A673 (cell line): ENCODE data around the gene CYP46A1. TPM values are rescaled to one million over a fixed set of nuclear protein-coding genes. Genes with fewer than 3 reads are reported as not detected.

Source experiments
- BruUV-seq: library from RNA; stranded (reverse); fragments of 400-500 nt; replicated peaks from 2 replicates; lab custom pipeline; 2021; lab: Mats Ljungman, UMichigan
- CTCF ChIA-PET: fragments of 300-600 bp; sonication (Branson Sonifier 250); formaldehyde crosslinking; loops from one replicate; lab custom pipeline; 2022; ENCODE audit warnings: antibody characterized with exemption; lab: Charles Lee
- POLR2A ChIA-PET: fragments of 300-600 bp; sonication (Branson Sonifier 250); formaldehyde crosslinking; loops from one replicate; lab custom pipeline; 2022; ENCODE audit warnings: antibody characterized with exemption; ENCODE audit not compliant: low non-redundant PET; lab: Charles Lee
- DNase-seq: peaks from one replicate; pipeline ENCODE4 v3.0.0-alpha.2; 2015; ENCODE audit warnings: low spot score
- H3K27ac ChIP-seq: fragments of 200-600 bp; sonication (generic); 2 replicates; pipeline ENCODE4 v1.5.1; 2016; ENCODE audit warnings: mixed run types, low read depth, mild to moderate bottlenecking, mixed read lengths, antibody characterized with exemption, low read length; ENCODE audit not compliant: poor library complexity, severe bottlenecking
- H3K27me3 ChIP-seq: fragments of 200-600 bp; sonication (generic); replicated peaks from 2 replicates; pipeline ENCODE4 v1.6.1; 2017; ENCODE audit warnings: mixed run types, low read depth, mild to moderate bottlenecking, mixed read lengths, antibody characterized with exemption, low read length; ENCODE audit not compliant: insufficient read depth, poor library complexity
- H3K36me3 ChIP-seq: fragments of 200-600 bp; sonication (generic); 2 replicates; pipeline ENCODE4 v1.6.1; 2016; ENCODE audit warnings: mixed run types, mild to moderate bottlenecking, mixed read lengths, antibody characterized with exemption, low read length; ENCODE audit not compliant: insufficient read depth, poor library complexity, severe bottlenecking
- H3K4me1 ChIP-seq: fragments of 200-600 bp; sonication (generic); 2 replicates; pipeline ENCODE4 v1.6.1; 2017; ENCODE audit warnings: mixed run types, mild to moderate bottlenecking, mixed read lengths, antibody characterized with exemption, low read length; ENCODE audit not compliant: insufficient read depth, poor library complexity, severe bottlenecking
- H3K4me3 ChIP-seq: fragments of 200-600 bp; sonication (generic); 2 replicates; pipeline ENCODE4 v1.5.1; 2016; ENCODE audit warnings: low read depth, mixed run types, mild to moderate bottlenecking, mixed read lengths, low read length; ENCODE audit not compliant: poor library complexity, severe bottlenecking
- H3K9me3 ChIP-seq: fragments of 200-600 bp; sonication (generic); 2 replicates; pipeline ENCODE4 v1.6.1; 2016; ENCODE audit warnings: mixed run types, low read depth, mild to moderate bottlenecking, mixed read lengths, antibody characterized with exemption, low read length; ENCODE audit not compliant: poor library complexity, severe bottlenecking
- EZH2 ChIP-seq: fragments of 200-600 bp; sonication (generic); IDR thresholded peaks from 2 replicates; pipeline ENCODE4 v1.6.1; 2017; ENCODE audit warnings: borderline replicate concordance, low read depth, mild to moderate bottlenecking, mixed read lengths, antibody characterized with exemption, low read length; ENCODE audit not compliant: poor library complexity, severe bottlenecking
- intact Hi-C: fragments of 100-400 bp; cut with micrococcal nuclease; formaldehyde crosslinking; loops from one replicate; pipeline ENCODE4 v1.10.0; 2022; ENCODE audit not compliant: unreplicated experiment
- total RNA-seq: library from RNA; stranded (reverse); gene quantifications from 2 replicates; pipeline ENCODE4 v1.2.3, GENCODE V29; 2021
- TF ChIP-seq, protein P1 (sequence below): fragments of 300-800, 200-600 bp; sonication (generic); conservative IDR thresholded peaks from 2 replicates; pipeline ENCODE4 v1.5.1; 2017; ENCODE audit warnings: low read depth, mild to moderate bottlenecking, antibody characterized with exemption, low read length, moderate library complexity, mixed read lengths

CYP46A1 gene
- total RNA-seq, 1 experiment from 2014 or later: not detected

DNA sequence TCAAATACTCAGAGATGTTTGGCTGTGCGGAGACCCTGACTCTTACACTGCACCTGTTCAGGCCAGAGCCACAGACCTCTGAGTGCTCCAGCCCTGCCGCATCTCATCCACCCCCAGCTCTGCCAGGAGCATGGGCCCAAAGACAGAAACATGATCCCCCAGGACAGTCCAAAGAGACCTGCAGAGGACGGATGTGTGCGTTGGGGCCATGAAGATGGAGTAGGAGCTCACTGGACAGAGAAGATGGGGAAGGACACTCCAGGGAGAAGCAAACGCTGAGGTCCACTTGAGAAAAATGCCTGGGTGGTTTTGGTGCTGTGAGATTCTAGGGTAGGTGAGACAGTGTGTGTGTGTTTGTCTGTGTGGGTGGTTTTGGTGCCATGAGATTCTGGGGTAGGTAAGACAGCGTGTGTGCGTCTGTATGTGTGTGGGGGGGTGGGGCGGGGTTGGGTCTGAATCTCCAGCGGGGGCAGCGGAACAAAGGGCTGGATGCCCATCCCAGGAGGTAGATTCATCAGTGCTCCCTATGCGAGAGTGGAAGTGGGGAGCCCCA is 40.0 kb upstream of the CYP46A1 start:
- no peaks in the 10 kb centered on the region for H3K4me1 ChIP-seq
- no peak overlapping the region for H3K27ac ChIP-seq
- TF ChIP-seq, protein P1, sequence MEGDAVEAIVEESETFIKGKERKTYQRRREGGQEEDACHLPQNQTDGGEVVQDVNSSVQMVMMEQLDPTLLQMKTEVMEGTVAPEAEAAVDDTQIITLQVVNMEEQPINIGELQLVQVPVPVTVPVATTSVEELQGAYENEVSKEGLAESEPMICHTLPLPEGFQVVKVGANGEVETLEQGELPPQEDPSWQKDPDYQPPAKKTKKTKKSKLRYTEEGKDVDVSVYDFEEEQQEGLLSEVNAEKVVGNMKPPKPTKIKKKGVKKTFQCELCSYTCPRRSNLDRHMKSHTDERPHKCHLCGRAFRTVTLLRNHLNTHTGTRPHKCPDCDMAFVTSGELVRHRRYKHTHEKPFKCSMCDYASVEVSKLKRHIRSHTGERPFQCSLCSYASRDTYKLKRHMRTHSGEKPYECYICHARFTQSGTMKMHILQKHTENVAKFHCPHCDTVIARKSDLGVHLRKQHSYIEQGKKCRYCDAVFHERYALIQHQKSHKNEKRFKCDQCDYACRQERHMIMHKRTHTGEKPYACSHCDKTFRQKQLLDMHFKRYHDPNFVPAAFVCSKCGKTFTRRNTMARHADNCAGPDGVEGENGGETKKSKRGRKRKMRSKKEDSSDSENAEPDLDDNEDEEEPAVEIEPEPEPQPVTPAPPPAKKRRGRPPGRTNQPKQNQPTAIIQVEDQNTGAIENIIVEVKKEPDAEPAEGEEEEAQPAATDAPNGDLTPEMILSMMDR: no peak
- TF ChIP-seq EZH2: no peak
- POLR2A ChIA-PET: no interaction called here
- no peak overlapping the region for H3K4me3 ChIP-seq
- no TSS peak for BruUV-seq
- no peaks in the 10 kb centered on the region for H3K36me3 ChIP-seq
- intact Hi-C loops: no loop called here
- no peaks in the 10 kb centered on the region for H3K9me3 ChIP-seq
- CTCF ChIA-PET: no interaction called here
- DNase-seq: no peak
- H3K27me3 ChIP-seq: peaks cover 17% of the 10 kb centered on the region

DNA sequence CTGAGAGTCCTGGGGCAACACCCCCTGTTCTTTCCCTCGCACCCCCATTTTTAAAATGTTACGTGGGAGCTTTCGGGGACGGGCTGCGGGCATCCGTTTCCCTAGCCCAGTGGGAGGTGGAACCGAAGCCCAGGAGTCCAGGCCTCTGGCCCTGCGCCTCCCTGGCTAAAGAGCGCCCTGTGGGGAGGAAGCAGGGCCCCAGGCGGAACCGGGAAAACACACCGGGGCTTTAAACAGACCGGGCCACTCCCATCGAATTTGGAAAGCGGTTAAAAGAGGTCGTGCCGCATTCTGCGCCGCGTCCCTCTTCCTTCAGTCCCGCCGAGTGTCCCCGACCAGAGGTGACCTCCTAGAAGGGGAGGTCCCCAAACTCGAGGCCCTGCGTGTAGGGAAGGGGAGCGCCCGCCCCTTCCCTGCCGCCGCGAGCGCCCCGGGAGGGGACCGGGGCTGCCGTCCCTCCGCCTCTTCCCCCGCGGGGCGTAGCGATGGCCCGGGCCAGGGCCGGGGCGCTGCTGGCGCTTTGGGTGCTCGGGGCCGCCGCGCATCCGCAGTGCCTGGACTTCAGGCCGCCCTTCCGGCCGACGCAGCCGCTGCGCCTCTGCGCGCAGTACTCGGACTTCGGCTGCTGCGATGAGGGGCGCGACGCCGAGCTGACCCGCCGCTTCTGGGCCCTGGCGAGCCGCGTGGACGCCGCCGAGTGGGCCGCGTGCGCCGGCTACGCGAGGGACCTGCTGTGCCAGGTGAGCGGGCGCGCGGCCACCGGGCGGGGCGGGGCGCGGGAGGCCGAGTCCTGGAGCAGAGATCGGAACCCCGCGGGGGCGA is 39.2 kb upstream of the CYP46A1 start, which contains the start of gene HHIPL1:
Gene HHIPL1 (plus strand): TSS at position 407 of the 822 bp plus-strand sequence. CDS start 79 bp downstream, at position 486.
- Histone ChIP-seq H3K36me3 (no peaks in the 10 kb centered on the region), H3K27ac (no peak within 1 kb of the TSS), H3K27me3 (peaks cover 17% of the 10 kb centered on the region), H3K9me3 (no peaks in the 10 kb centered on the region), H3K4me1 (no peaks in the 10 kb centered on the region), H3K4me3 (peak within 1 kb of the TSS; percentile 34)
- POLR2A ChIA-PET: no interaction called here
- no peak for TF ChIP-seq EZH2
- BruUV-seq: no TSS peak
- intact Hi-C loops: no loop called here
- no peak for DNase-seq
- CTCF ChIA-PET: no interaction called here

DNA sequence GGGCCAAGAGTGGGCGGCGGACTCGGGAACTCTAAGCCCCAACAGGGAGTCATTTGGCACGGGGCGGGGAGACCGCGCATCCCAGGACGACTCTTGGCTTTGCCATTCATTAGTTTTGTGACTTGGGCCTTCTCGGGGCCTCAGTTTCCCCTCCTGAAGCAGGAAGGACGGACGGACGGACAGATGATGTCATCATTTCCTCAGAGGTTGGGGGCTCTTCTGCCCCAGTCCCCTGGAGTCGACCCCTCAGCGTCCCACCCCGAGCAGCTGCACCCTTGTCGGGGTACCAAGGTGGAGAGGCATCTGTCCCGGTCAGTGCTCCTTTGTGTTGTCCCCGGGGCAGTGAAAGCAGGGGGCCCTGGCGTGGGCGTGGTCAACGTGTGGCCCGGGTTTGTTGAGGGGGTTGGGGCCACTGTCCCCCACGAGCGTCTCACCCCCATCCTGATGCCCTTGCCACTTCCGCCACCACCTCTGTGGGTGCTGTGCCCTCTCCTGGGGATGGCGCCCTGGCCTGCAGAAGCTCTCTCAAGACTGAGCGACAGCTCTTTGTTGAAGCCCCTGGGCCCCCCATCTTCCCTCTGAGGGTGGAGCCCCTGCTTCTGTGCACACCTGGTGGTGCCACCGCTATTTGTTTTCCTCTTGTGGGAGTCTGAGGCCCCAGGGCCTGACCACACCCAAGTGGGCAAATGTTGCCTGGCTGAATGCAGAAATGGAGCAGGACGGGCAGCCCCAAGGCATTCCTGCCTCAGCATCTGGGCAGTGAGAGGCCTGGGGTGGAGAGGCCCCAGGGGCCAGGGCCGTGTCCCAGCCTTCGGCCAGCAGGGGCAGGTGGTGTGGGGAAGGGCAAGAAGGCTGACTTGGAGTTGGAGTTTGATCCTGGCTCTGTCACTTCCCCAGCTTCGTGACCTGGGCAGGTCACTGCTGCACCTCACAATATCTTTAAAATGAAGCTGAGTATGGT is 38.3 kb upstream of the CYP46A1 start:
- no TSS peak for BruUV-seq
- H3K4me1 ChIP-seq: no peaks in the 10 kb centered on the region
- peaks cover 17% of the 10 kb centered on the region for H3K27me3 ChIP-seq
- TF ChIP-seq, protein P1: no peak
- TF ChIP-seq EZH2: no peak
- ChIA-PET POLR2A (no interaction called here), CTCF (no interaction called here)
- H3K27ac ChIP-seq: no peak overlapping the region
- H3K36me3 ChIP-seq: no peaks in the 10 kb centered on the region
- no peak for DNase-seq
- intact Hi-C loops: no loop called here
- H3K9me3 ChIP-seq: no peaks in the 10 kb centered on the region
- peak overlapping the region; percentile 34 for H3K4me3 ChIP-seq
